ENCODE measurements around the gene CMTM5. TPM values are rescaled to one million over a fixed set of nuclear protein-coding genes. Genes with fewer than 3 reads are reported as not detected.

CMTM5 gene
- total RNA-seq, 2 donors from 2014 or later, result 0.40 to 1.4 TPM

DNA sequence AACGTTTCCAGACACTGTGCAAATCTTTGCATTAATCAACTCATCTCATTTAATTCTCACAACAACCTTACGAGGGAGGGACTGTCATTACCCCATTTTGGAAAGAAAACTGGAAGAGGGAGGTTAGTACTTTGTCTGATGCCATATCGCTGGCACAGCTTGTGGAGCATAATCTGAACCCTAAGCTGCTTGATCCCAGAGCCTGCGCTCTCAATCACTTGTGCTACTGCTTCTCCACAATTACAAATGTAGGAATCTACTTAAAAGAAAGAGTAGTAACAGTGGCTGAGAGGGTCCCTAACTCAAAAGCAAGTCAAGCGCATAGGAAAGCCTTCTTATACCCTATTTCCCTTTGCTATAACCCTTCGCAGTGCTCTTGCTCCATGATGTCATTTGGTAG lies 15.1 kb upstream of the CMTM5 start:
- no peaks in the 10 kb centered on the region for H3K9me3 Mint-ChIP-seq
- no peak for DNase-seq
- peaks cover 41% of the 10 kb centered on the region for H3K36me3 Mint-ChIP-seq (ENCODE audit: low read depth)
- no peak overlapping the region for H3K9ac ChIP-seq (ENCODE audit: extremely low read depth, low read length, poor library complexity, severe bottlenecking)
- TF ChIP-seq, protein P1, sequence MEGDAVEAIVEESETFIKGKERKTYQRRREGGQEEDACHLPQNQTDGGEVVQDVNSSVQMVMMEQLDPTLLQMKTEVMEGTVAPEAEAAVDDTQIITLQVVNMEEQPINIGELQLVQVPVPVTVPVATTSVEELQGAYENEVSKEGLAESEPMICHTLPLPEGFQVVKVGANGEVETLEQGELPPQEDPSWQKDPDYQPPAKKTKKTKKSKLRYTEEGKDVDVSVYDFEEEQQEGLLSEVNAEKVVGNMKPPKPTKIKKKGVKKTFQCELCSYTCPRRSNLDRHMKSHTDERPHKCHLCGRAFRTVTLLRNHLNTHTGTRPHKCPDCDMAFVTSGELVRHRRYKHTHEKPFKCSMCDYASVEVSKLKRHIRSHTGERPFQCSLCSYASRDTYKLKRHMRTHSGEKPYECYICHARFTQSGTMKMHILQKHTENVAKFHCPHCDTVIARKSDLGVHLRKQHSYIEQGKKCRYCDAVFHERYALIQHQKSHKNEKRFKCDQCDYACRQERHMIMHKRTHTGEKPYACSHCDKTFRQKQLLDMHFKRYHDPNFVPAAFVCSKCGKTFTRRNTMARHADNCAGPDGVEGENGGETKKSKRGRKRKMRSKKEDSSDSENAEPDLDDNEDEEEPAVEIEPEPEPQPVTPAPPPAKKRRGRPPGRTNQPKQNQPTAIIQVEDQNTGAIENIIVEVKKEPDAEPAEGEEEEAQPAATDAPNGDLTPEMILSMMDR (conservative IDR thresholded peaks at IDR 0.05), result no peak
- no peaks in the 10 kb centered on the region for H3K27me3 ChIP-seq (ENCODE audit: control insufficient read depth, insufficient read depth, low read length, poor library complexity, severe bottlenecking)
- H3K4me3 ChIP-seq (ENCODE audit: low read length), result peak overlapping the region; percentile 36
- WGBS, 2 experiments (ENCODE audit: insufficient coverage in 1 of 2, insufficient read length in 1 of 2), result 95% methylated on average over 5 to 6 of the region's 6 CpGs
- H3K4me3 Mint-ChIP-seq, result no peak overlapping the region
- H3K27me3 Mint-ChIP-seq (ENCODE audit: insufficient read depth), result no peaks in the 10 kb centered on the region
- H3K27ac Mint-ChIP-seq, result no peak overlapping the region
- no peak overlapping the region for H3K27ac ChIP-seq (ENCODE audit: low read depth, low read length)
- H3K9me3 ChIP-seq (ENCODE audit: control insufficient read depth, low read length), result no peaks in the 10 kb centered on the region
- H3K36me3 ChIP-seq (ENCODE audit: control insufficient read depth, insufficient read depth, low read length), result peaks cover 52% of the 10 kb centered on the region
- H3K4me1 ChIP-seq (ENCODE audit: control insufficient read depth, insufficient read depth, low read length), result peaks cover 5% of the 10 kb centered on the region
- peaks cover 31% of the 10 kb centered on the region for H3K4me1 Mint-ChIP-seq

DNA sequence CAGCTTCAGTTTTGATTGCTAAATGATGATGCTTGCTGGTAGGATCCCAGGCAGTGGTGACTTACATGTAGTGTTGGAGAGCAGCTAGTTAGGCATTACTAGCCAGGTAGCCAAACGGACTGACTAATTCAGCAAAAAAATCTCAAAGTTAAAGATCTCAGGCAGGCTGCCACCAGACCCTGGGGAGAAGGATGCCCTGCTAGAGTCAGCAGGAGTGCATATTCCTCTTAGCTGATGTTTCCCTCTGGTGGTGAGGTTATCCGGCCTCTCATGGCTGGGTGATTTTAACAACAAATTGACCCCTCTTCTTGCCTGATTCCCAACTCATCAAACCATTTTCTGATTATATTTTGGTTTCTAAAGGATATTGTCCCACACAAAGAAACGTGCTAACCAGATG lies 14.6 kb upstream of the CMTM5 start:
- peak; percentile 43 for DNase-seq
- no peaks in the 10 kb centered on the region for H3K9me3 ChIP-seq (ENCODE audit: control insufficient read depth, low read length)
- Mint-ChIP-seq H3K4me1 (peaks cover 36% of the 10 kb centered on the region), H3K27me3 (ENCODE audit: insufficient read depth) (peaks cover under 1% of the 10 kb centered on the region), H3K36me3 (ENCODE audit: low read depth) (peaks cover 41% of the 10 kb centered on the region), H3K9me3 (no peaks in the 10 kb centered on the region), H3K4me3 (no peak overlapping the region), H3K27ac (no peak overlapping the region)
- peaks cover 48% of the 10 kb centered on the region for H3K36me3 ChIP-seq (ENCODE audit: control insufficient read depth, insufficient read depth, low read length)
- no peak overlapping the region for H3K27ac ChIP-seq (ENCODE audit: low read depth, low read length)
- H3K4me1 ChIP-seq (ENCODE audit: control insufficient read depth, insufficient read depth, low read length), result peaks cover 5% of the 10 kb centered on the region
- H3K9ac ChIP-seq (ENCODE audit: extremely low read depth, low read length, poor library complexity, severe bottlenecking), result no peak overlapping the region
- WGBS, 2 experiments (ENCODE audit: insufficient coverage in 1 of 2, insufficient read length in 1 of 2), result 80 to 100% methylated on average over 1 to 3 of the region's 3 CpGs
- TF ChIP-seq, protein P1 (conservative IDR thresholded peaks at IDR 0.05), result peak; percentile 70
- peak overlapping the region; percentile 36 for H3K4me3 ChIP-seq (ENCODE audit: low read length)
- H3K27me3 ChIP-seq (ENCODE audit: control insufficient read depth, insufficient read depth, low read length, poor library complexity, severe bottlenecking), result no peaks in the 10 kb centered on the region

DNA sequence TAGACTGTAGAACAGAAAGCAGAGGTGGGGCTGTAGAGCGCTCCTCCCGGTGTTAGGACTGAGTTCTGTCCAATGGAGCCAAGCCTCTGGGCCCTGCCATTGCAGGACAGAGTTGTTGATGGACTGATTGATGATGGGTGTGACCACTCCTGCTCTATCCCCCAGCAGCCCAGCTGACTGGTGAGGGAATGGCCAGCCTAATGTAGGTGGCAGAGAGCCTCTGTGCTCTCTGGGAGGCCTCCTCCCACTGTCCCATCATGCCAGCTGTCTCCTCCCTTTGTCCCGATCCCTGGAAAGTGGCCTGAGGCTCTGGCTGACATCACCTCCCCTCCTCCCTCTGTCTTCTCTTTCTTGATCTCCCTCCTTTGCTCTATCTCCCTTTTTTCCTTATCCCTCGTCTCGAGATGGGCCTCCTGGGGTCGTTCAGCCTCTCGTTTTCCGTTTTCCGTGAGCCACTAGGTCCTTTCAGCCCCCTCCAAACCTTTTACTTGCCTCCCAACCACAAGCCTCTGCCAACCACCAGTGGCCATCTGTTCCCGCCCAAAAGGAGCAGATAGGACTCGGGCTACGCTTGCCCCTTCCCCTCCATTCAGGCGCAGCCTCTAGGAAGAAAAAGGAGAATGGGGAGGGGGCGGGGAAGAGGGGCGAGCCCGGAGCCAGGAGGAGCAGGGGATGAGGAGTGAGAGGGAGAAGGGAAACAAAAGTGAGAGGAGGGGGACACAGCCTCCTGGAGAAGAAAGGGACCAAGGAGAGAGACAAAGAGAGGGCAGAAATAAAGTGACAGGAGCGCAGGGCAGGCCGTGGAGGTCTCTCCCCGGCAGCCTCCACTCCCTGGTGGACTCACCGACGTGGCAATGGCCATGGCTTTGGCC lies 12.4 kb upstream of the CMTM5 start:
- Mint-ChIP-seq H3K36me3 (ENCODE audit: low read depth) (peaks cover 31% of the 10 kb centered on the region), H3K9me3 (no peaks in the 10 kb centered on the region), H3K27me3 (ENCODE audit: insufficient read depth) (peaks cover 22% of the 10 kb centered on the region), H3K4me1 (peaks cover 36% of the 10 kb centered on the region), H3K27ac (peak overlapping the region; percentile 94), H3K4me3 (peak overlapping the region; percentile 90)
- H3K9me3 ChIP-seq (ENCODE audit: control insufficient read depth, low read length), result no peaks in the 10 kb centered on the region
- H3K27me3 ChIP-seq (ENCODE audit: control insufficient read depth, insufficient read depth, low read length, poor library complexity, severe bottlenecking), result peaks cover 8% of the 10 kb centered on the region
- H3K27ac ChIP-seq (ENCODE audit: low read depth, low read length), result peak overlapping the region; percentile 97
- H3K4me1 ChIP-seq (ENCODE audit: control insufficient read depth, insufficient read depth, low read length), result no peaks in the 10 kb centered on the region
- peak; percentile 76 for DNase-seq
- WGBS, 2 experiments (ENCODE audit: insufficient coverage in 1 of 2, insufficient read length in 1 of 2), result 14 to 21% methylated on average over 6 to 21 of the region's 21 CpGs
- peaks cover 32% of the 10 kb centered on the region for H3K36me3 ChIP-seq (ENCODE audit: control insufficient read depth, insufficient read depth, low read length)
- TF ChIP-seq, protein P1 (conservative IDR thresholded peaks at IDR 0.05), result no peak
- peak overlapping the region; percentile 73 for H3K9ac ChIP-seq (ENCODE audit: extremely low read depth, low read length, poor library complexity, severe bottlenecking)
- H3K4me3 ChIP-seq (ENCODE audit: low read length), result peak overlapping the region; percentile 84
